Mammary epithelial cell (primary cell): ENCODE measurements around the gene NDRG4.

Experiments
- CTCF ChIP-seq, 2 donors: IDR thresholded peaks in 1 of 2; conservative IDR thresholded peaks in 1 of 2; 2 replicates each; pipeline ENCODE4 v1.5.1; 2011 to 2012; ENCODE audit warnings: inconsistent platforms in 2 of 2, low read length in 2 of 2, mild to moderate bottlenecking in 2 of 2, control low read depth in 1 of 2, low read depth in 1 of 2; ENCODE audit not compliant: insufficient read depth in 1 of 2; ENCODE audit errors: extremely low read depth in 1 of 2
- EZH2 ChIP-seq: IDR thresholded peaks from 2 replicates; pipeline ENCODE4 v1.6.1; 2012; ENCODE audit warnings: low read length, inconsistent platforms, borderline replicate concordance

DNA sequence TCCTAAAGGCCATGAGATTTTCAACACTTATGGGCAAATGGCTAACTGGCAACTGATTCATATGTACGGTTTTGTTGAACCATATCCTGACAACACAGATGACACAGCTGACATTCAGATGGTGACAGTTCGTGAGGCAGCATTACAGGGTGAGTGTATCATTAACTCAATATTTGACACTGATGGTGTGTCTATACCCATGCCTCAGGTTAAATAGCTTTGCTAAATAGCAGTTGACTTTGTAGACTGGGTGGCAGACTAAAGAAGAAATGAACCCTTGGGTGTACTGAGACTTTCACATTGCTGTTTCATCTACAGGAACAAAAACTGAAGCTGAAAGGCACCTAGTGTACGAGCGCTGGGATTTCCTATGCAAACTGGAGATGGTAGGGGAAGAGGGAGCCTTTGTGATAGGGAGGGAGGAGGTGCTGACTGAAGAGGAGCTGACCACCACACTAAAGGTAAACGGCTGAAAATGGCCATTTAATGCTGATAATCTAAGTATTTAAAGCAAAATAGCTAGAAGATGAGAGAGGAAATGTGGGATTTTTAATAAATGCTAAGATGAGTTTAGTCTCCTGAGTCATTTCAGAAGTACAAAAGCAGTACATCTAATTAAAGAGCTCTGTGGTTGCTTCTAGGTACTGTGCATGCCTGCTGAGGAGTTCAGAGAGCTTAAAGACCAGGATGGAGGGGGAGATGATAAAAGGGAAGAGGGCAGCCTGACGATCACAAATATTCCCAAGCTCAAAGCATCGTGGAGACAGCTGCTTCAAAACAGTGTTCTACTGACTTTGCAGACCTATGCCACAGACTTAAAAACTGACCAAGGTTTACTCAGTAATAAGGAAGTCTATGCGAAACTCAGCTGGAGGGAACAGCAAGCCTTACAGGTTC, 18.4 kb downstream of the NDRG4 start:
- TF ChIP-seq CTCF (conservative IDR thresholded peaks at IDR 0.05 in 1 of 2, IDR thresholded peaks at IDR 0.05 in 1 of 2; ENCODE audit: extremely low read depth in 1 of 2, insufficient read depth in 1 of 2, low read depth in 1 of 2, low read length in 2 of 2) (no peak), EZH2 (no peak)
